ENCODE results near the gene SLBP.

The SLBP gene

GRCh38 chr4:1712216-1713002, at the start of gene SLBP:
Gene SLBP (minus strand): TSS chr4:1712319. CDS start chr4:1712188, 131 bp downstream.
- peak; percentile 99 for DNase-seq

- no peak for DNase-seq
Observed at GRCh38 chr4:1761130-1761689, 49.1 kb upstream of the SLBP start.

GRCh38 chr4:1760521-1761071, 48.5 kb upstream of the SLBP start:
- DNase-seq = no peak

GRCh38 chr4:1759818-1760223, 47.7 kb upstream of the SLBP start:
- DNase-seq = no peak

GRCh38 chr4:1759170-1759817, 47.2 kb upstream of the SLBP start:
- no peak for DNase-seq

- DNase-seq = no peak
Observed at GRCh38 chr4:1758306-1759121, 46.4 kb upstream of the SLBP start.

GRCh38 chr4:1757836-1758235, 45.7 kb upstream of the SLBP start:
- no peak for DNase-seq

GRCh38 chr4:1756893-1757779, 45.0 kb upstream of the SLBP start:
- no peak for DNase-seq

GRCh38 chr4:1756079-1756478, 44.0 kb upstream of the SLBP start:
- no peak for DNase-seq

- no peak for DNase-seq
Observed at GRCh38 chr4:1755297-1755696, 43.2 kb upstream of the SLBP start.

GRCh38 chr4:1754336-1754735, 42.2 kb upstream of the SLBP start:
- DNase-seq = no peak

- DNase-seq = no peak
Observed at GRCh38 chr4:1753697-1754311, 41.7 kb upstream of the SLBP start.

GRCh38 chr4:1753294-1753696, 41.2 kb upstream of the SLBP start:
- DNase-seq = no peak

GRCh38 chr4:1752284-1753041, 40.3 kb upstream of the SLBP start:
- peak; percentile 24 for DNase-seq

- DNase-seq = no peak
Observed at GRCh38 chr4:1751919-1752283, 39.8 kb upstream of the SLBP start.

- no peak for DNase-seq
Observed at GRCh38 chr4:1751155-1751918, 39.2 kb upstream of the SLBP start.

GRCh38 chr4:1750381-1751154, 38.4 kb upstream of the SLBP start:
- DNase-seq = no peak

GRCh38 chr4:1749826-1750225, 37.7 kb upstream of the SLBP start:
- no peak for DNase-seq

GRCh38 chr4:1749370-1749769, 37.3 kb upstream of the SLBP start:
- DNase-seq = no peak

All from CD4-positive, alpha-beta T cell treated with Interleukin-10 for 1 hour (primary cell).